ENCODE data around the gene PTPRT. TPM values are rescaled to one million over a fixed set of nuclear protein-coding genes. Genes with fewer than 3 reads are reported as not detected.

Gene PTPRT
- total RNA-seq, 1 experiment from 2014 or later: not detected

GRCh38 chr20:42113236-42113635, 1076.5 kb downstream of the PTPRT start:
- Histone ChIP-seq H3K9me3 (ENCODE audit: control insufficient read depth, insufficient read depth, low read depth, low read length) (no peaks in the 10 kb centered on the region), H3K4me1 (ENCODE audit: control insufficient read depth, insufficient read depth, low read length) (no peaks in the 10 kb centered on the region), H3K27me3 (ENCODE audit: control insufficient read depth, insufficient read depth, low read length) (no peaks in the 10 kb centered on the region), H3K36me3 (ENCODE audit: control insufficient read depth, insufficient read depth, low read length) (no peaks in the 10 kb centered on the region), H3K4me3 (ENCODE audit: low read depth in 2 of 2, low read length in 2 of 2) (no peak overlapping the region), H3K27ac (ENCODE audit: low read length) (no peak overlapping the region)
- TF ChIP-seq TCF7L2 (IDR thresholded peaks at IDR 0.05; ENCODE audit: low read depth, low read length) (no peak), REST (IDR thresholded peaks at IDR 0.05; ENCODE audit: insufficient read depth in 1 of 2, low read depth in 2 of 2, low read length in 1 of 2) (no peak), SIN3A (IDR thresholded peaks at IDR 0.05; ENCODE audit: borderline replicate concordance, insufficient read depth, low read depth, low read length) (no peak), POLR2AphosphoS5 (IDR thresholded peaks at IDR 0.05; ENCODE audit: low read depth, low read length) (no peak), CTCF (IDR thresholded peaks at IDR 0.05) (no peak)
- ATAC-seq: no peak
- no TSS peak for BruUV-seq (replicated peaks)
- ChIA-PET CTCF (no interaction called here), POLR2A (no interaction called here)
- intact Hi-C loops (cut with micrococcal nuclease; ENCODE audit: unreplicated experiment) (no loop called here), in situ Hi-C loops (cut with HindIII; ENCODE audit: low pct_unique_long_range_greater_than_20kb, low sequenced_read_pairs) (no loop called here)
- no peak for DNase-seq (ENCODE audit: low read depth, low spot score)

- Histone ChIP-seq H3K4me1 (ENCODE audit: control insufficient read depth, insufficient read depth, low read length) (no peaks in the 10 kb centered on the region), H3K9me3 (ENCODE audit: control insufficient read depth, insufficient read depth, low read depth, low read length) (no peaks in the 10 kb centered on the region), H3K27ac (ENCODE audit: low read length) (no peak overlapping the region), H3K36me3 (ENCODE audit: control insufficient read depth, insufficient read depth, low read length) (no peaks in the 10 kb centered on the region), H3K27me3 (ENCODE audit: control insufficient read depth, insufficient read depth, low read length) (no peaks in the 10 kb centered on the region), H3K4me3 (ENCODE audit: low read depth in 2 of 2, low read length in 2 of 2) (no peak overlapping the region)
- TF ChIP-seq SIN3A (IDR thresholded peaks at IDR 0.05; ENCODE audit: borderline replicate concordance, insufficient read depth, low read depth, low read length): no peak
- POLR2A ChIA-PET: no interaction called here
- intact Hi-C loops (cut with micrococcal nuclease; ENCODE audit: unreplicated experiment): no loop called here
- ATAC-seq (no peak), DNase-seq (ENCODE audit: low read depth, low spot score) (no peak)
- CTCF ChIA-PET: no interaction called here
- no TSS peak for BruUV-seq (replicated peaks)
- in situ Hi-C loops (cut with HindIII; ENCODE audit: low pct_unique_long_range_greater_than_20kb, low sequenced_read_pairs): no loop called here
Measured at GRCh38 chr20:42112161-42112560, 1077.5 kb downstream of the PTPRT start.

GRCh38 chr20:42111349-42111748, 1078.4 kb downstream of the PTPRT start:
- H3K27me3 ChIP-seq (ENCODE audit: control insufficient read depth, insufficient read depth, low read length): no peaks in the 10 kb centered on the region
- in situ Hi-C loops (cut with HindIII; ENCODE audit: low pct_unique_long_range_greater_than_20kb, low sequenced_read_pairs) (no loop called here), intact Hi-C loops (cut with micrococcal nuclease; ENCODE audit: unreplicated experiment) (no loop called here)
- ATAC-seq (no peak), DNase-seq (ENCODE audit: low read depth, low spot score) (no peak)
- CTCF ChIA-PET: no interaction called here
- no peak overlapping the region for H3K27ac ChIP-seq (ENCODE audit: low read length)
- POLR2A ChIA-PET: no interaction called here
- H3K4me3 ChIP-seq (ENCODE audit: low read depth in 2 of 2, low read length in 2 of 2): no peak overlapping the region
- H3K9me3 ChIP-seq (ENCODE audit: control insufficient read depth, insufficient read depth, low read depth, low read length): no peaks in the 10 kb centered on the region
- no TSS peak for BruUV-seq (replicated peaks)
- no peak for TF ChIP-seq POLR2AphosphoS5 (IDR thresholded peaks at IDR 0.05; ENCODE audit: low read depth, low read length)
- no peak for TF ChIP-seq TCF7L2 (IDR thresholded peaks at IDR 0.05; ENCODE audit: low read depth, low read length)
- no peak for TF ChIP-seq CTCF (IDR thresholded peaks at IDR 0.05)
- TF ChIP-seq SIN3A (IDR thresholded peaks at IDR 0.05; ENCODE audit: borderline replicate concordance, insufficient read depth, low read depth, low read length): no peak
- TF ChIP-seq REST (IDR thresholded peaks at IDR 0.05; ENCODE audit: insufficient read depth in 1 of 2, low read depth in 2 of 2, low read length in 1 of 2): no peak
- no peaks in the 10 kb centered on the region for H3K36me3 ChIP-seq (ENCODE audit: control insufficient read depth, insufficient read depth, low read length)
- no peaks in the 10 kb centered on the region for H3K4me1 ChIP-seq (ENCODE audit: control insufficient read depth, insufficient read depth, low read length)

All from Panc1 (cell line).